H1 (cell line): Measurements from ENCODE around the gene AASDH. TPM values are rescaled to one million over a fixed set of nuclear protein-coding genes. Genes with fewer than 3 reads are reported as not detected.

Experiments
- CTCF ChIP-seq, 3 experiments: IDR thresholded peaks; 1 replicate in 2 of 3; 2 replicates in 1 of 3; pipeline versions ENCODE4 v1.5.1 to v1.6.1; 2011; ENCODE audit warnings: low read length in 3 of 3, mild to moderate bottlenecking in 3 of 3, inconsistent platforms in 2 of 3, low read depth in 1 of 3, moderate library complexity in 1 of 3; ENCODE audit not compliant: insufficient read depth in 1 of 3; ENCODE audit errors: control extremely low read depth in 1 of 3
- GTF2F1 ChIP-seq: IDR thresholded peaks from 2 replicates; pipeline ENCODE4 v1.6.1; 2012; ENCODE audit warnings: low read depth, low read length, improper control_type of control experiment, borderline replicate concordance
- polyA plus RNA-seq, 7 experiments: library from polyadenylated mRNA; depleted of rRNA in 3 of 7; stranded (reverse) in 5 of 7; unstranded in 2 of 7; fragments of >200 nt in 5 of 7; fragments of 200-250 nt in 2 of 7; gene quantifications; 1 replicate in 5 of 7; 2 replicates in 1 of 7; 4 replicates in 1 of 7; pipeline versions ENCODE4 v1.2.1 to v1.2.3, GENCODE V29; 2011 to 2013; ENCODE audit warnings: missing spikeins in 2 of 7, mixed read lengths in 2 of 7
- total RNA-seq: library from RNA; stranded (reverse); fragmentation: NEBNext Ultra II Directional; extraction: Animal tissue kit (Norgen Biotek cat#: 25700); gene quantifications from 2 replicates; pipeline ENCODE4 v1.2.1, GENCODE V29; 2021

AASDH gene
- total and polyA plus RNA-seq, 2 of the 8 experiments (the other 6 are each of a cell fraction or from before 2014, with no cell fraction given) = 8.0 to 10.9 TPM

GRCh38 chr4:56301997-56302496 is 85.2 kb downstream of the AASDH start (continued):
- TF ChIP-seq GTF2F1 (no peak), CTCF (IDR thresholded peaks at IDR 0.05; ENCODE audit: control extremely low read depth in 1 of 3, insufficient read depth in 1 of 3, low read depth in 1 of 3, low read length in 3 of 3) (no peak)
